HG03103 (cell line): ENCODE measurements around the gene NOX5.

ENCODE experiments used
- ATAC-seq: cut with Tn5 transposase; IDR thresholded peaks from one replicate; pipeline ENCODE4 v1.9.1; 2021; ENCODE audit warnings: low read depth; ENCODE audit not compliant: unreplicated experiment

The NOX5 gene

GRCh38 chr15:69078638-69079037 lies 64.1 kb downstream of the NOX5 start:
- ATAC-seq, result no peak

- no peak for ATAC-seq
Measured at GRCh38 chr15:69080295-69081248, 66.1 kb downstream of the NOX5 start.

- no peak for ATAC-seq
Measured at GRCh38 chr15:69081310-69082004, 67.0 kb downstream of the NOX5 start.

GRCh38 chr15:69082021-69082502 lies 67.6 kb downstream of the NOX5 start:
- ATAC-seq, result no peak

- no peak for ATAC-seq
Measured at GRCh38 chr15:69082554-69082953, 68.1 kb downstream of the NOX5 start.

GRCh38 chr15:69084404-69085030 lies 70.0 kb downstream of the NOX5 start:
- ATAC-seq, result no peak

GRCh38 chr15:69085325-69086081 lies 71.0 kb downstream of the NOX5 start:
- ATAC-seq, result no peak

- no peak for ATAC-seq
Measured at GRCh38 chr15:69086427-69087204, 72.1 kb downstream of the NOX5 start.

GRCh38 chr15:69087366-69087976 lies 73.0 kb downstream of the NOX5 start:
- ATAC-seq, result no peak

GRCh38 chr15:69088300-69088965 lies 73.9 kb downstream of the NOX5 start:
- no peak for ATAC-seq

GRCh38 chr15:69089258-69089657 lies 74.8 kb downstream of the NOX5 start:
- no peak for ATAC-seq

- ATAC-seq, result no peak
Measured at GRCh38 chr15:69090197-69090948, 75.9 kb downstream of the NOX5 start.

- ATAC-seq, result no peak
Measured at GRCh38 chr15:69091654-69092053, 77.2 kb downstream of the NOX5 start.

- no peak for ATAC-seq
Measured at GRCh38 chr15:69092159-69092558, 77.7 kb downstream of the NOX5 start.

GRCh38 chr15:69093127-69093526 lies 78.6 kb downstream of the NOX5 start:
- no peak for ATAC-seq

GRCh38 chr15:69093614-69094013 lies 79.1 kb downstream of the NOX5 start:
- no peak for ATAC-seq

- ATAC-seq, result no peak
Measured at GRCh38 chr15:69094124-69094921, 79.8 kb downstream of the NOX5 start.
